ENCODE results near the gene UNC93A. TPM values are rescaled to one million over a fixed set of nuclear protein-coding genes. Genes with fewer than 3 reads are reported as not detected.

UNC93A gene
- total and polyA plus RNA-seq, 2 experiments from 2014 or later = 38.8 to 66.6 TPM

DNA sequence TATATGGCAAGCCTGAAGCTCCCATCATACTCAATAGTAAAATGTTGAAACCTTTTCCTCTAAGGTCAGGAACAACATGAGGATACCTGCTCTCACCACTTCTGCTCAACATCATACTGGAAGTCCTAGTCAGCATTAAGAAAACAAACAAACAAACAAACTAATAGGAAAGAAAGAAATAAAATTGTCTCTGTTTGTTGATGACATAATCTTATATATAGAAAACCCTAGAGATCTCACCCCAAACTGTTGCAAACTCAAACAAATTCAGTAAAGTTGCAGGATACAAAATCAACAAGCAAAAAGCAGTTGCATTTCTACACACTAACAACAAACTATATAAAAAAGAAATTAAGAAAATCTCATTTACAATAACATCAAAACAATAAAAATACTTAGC, 54.2 kb downstream of the UNC93A start:
- Histone ChIP-seq H3K9me3 (ENCODE audit: low read depth) (no peaks in the 10 kb centered on the region), H3K27me3 (no peaks in the 10 kb centered on the region), H3K79me2 (no peaks in the 10 kb centered on the region), H3K4me2 (no peak overlapping the region), H4K20me1 (ENCODE audit: insufficient read depth, poor library complexity, severe bottlenecking) (no peaks in the 10 kb centered on the region), H3K4me1 (ENCODE audit: insufficient read depth) (peaks cover 13% of the 10 kb centered on the region), H3K27ac (no peak overlapping the region), H3K9me2 (replicated peaks; ENCODE audit: insufficient read depth) (no peaks in the 10 kb centered on the region), H3K36me3 (replicated peaks; ENCODE audit: insufficient read depth, low read depth) (no peaks in the 10 kb centered on the region), H3K4me3 (no peak overlapping the region), H2AFZ (no peak overlapping the region)
- no peak for DNase-seq (ENCODE audit: low spot score)
- TF ChIP-seq, protein P1, sequence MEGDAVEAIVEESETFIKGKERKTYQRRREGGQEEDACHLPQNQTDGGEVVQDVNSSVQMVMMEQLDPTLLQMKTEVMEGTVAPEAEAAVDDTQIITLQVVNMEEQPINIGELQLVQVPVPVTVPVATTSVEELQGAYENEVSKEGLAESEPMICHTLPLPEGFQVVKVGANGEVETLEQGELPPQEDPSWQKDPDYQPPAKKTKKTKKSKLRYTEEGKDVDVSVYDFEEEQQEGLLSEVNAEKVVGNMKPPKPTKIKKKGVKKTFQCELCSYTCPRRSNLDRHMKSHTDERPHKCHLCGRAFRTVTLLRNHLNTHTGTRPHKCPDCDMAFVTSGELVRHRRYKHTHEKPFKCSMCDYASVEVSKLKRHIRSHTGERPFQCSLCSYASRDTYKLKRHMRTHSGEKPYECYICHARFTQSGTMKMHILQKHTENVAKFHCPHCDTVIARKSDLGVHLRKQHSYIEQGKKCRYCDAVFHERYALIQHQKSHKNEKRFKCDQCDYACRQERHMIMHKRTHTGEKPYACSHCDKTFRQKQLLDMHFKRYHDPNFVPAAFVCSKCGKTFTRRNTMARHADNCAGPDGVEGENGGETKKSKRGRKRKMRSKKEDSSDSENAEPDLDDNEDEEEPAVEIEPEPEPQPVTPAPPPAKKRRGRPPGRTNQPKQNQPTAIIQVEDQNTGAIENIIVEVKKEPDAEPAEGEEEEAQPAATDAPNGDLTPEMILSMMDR (IDR thresholded peaks at IDR 0.05; ENCODE audit: poor library complexity) = no peak
- TF ChIP-seq EZH2 (IDR thresholded peaks at IDR 0.05; ENCODE audit: borderline replicate concordance) (no peak), EZH2phosphoT487 (IDR thresholded peaks at IDR 0.05; ENCODE audit: low read depth, severe bottlenecking, unreplicated experiment) (no peak)

DNA sequence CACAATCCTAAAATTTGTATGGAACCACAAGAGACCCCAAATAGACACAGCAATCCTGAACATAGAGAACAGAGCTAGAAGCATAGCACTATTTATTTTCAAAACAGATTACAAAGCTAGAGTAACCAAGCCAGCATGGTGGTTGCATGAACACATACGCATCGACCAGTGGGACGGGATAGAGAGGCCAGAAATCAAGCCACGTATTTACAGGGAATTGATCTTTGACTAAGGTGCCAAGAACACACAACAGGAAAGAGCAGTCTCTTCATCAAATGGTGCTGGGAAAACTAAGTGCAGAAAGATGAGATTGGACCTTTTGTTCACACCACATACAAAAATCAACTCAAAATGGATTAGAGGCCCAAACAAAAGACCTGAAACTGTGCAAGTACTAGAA, 54.8 kb downstream of the UNC93A start:
- H3K4me1 ChIP-seq (ENCODE audit: insufficient read depth) = peaks cover 19% of the 10 kb centered on the region
- DNase-seq (ENCODE audit: low spot score) = no peak
- no peaks in the 10 kb centered on the region for H3K9me2 ChIP-seq (replicated peaks; ENCODE audit: insufficient read depth)
- H3K36me3 ChIP-seq (replicated peaks; ENCODE audit: insufficient read depth, low read depth) = no peaks in the 10 kb centered on the region
- H3K27ac ChIP-seq = no peak overlapping the region
- TF ChIP-seq EZH2 (IDR thresholded peaks at IDR 0.05; ENCODE audit: borderline replicate concordance) = no peak
- no peak for TF ChIP-seq EZH2phosphoT487 (IDR thresholded peaks at IDR 0.05; ENCODE audit: low read depth, severe bottlenecking, unreplicated experiment)
- TF ChIP-seq, protein P1 (IDR thresholded peaks at IDR 0.05; ENCODE audit: poor library complexity) = no peak
- H3K79me2 ChIP-seq = no peaks in the 10 kb centered on the region
- H4K20me1 ChIP-seq (ENCODE audit: insufficient read depth, poor library complexity, severe bottlenecking) = no peaks in the 10 kb centered on the region
- H3K4me2 ChIP-seq = no peak overlapping the region
- no peak overlapping the region for H3K4me3 ChIP-seq
- H2AFZ ChIP-seq = no peak overlapping the region
- H3K27me3 ChIP-seq = no peaks in the 10 kb centered on the region
- 88% methylated on average over 4 of the region's 4 CpGs for WGBS (ENCODE audit: low lambda C conversion rate, missing lambda C conversion rate)
- no peaks in the 10 kb centered on the region for H3K9me3 ChIP-seq (ENCODE audit: low read depth)

DNA sequence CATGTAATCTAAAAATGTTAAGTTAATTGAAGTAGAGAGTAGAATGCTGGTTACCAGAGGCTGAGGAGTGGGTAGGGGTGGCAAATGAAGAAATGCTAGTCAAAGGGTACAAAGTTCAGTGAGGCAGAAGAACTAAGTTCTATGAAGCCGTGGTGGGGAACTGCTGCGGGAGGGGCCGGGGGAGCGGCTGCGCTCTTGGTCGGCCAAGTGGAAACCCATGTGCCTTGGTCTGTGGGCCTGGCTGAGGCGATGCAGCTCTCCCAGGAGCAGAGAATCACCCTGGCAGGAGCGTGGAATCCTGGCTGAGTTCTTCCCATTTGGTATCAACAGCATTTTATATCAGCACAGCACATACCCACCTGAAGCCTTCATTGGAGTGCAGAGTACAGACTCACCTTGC, 56.1 kb downstream of the UNC93A start:
- Histone ChIP-seq H3K9me3 (ENCODE audit: low read depth) (no peaks in the 10 kb centered on the region), H3K9me2 (replicated peaks; ENCODE audit: insufficient read depth) (no peaks in the 10 kb centered on the region), H3K27ac (no peak overlapping the region), H3K36me3 (replicated peaks; ENCODE audit: insufficient read depth, low read depth) (no peaks in the 10 kb centered on the region), H3K27me3 (no peaks in the 10 kb centered on the region), H3K79me2 (no peaks in the 10 kb centered on the region), H2AFZ (no peak overlapping the region), H4K20me1 (ENCODE audit: insufficient read depth, poor library complexity, severe bottlenecking) (no peaks in the 10 kb centered on the region), H3K4me1 (ENCODE audit: insufficient read depth) (peaks cover 23% of the 10 kb centered on the region), H3K4me3 (no peak overlapping the region), H3K4me2 (no peak overlapping the region)
- over 99% methylated on average over 8 of the region's 8 CpGs for WGBS (ENCODE audit: low lambda C conversion rate, missing lambda C conversion rate)
- DNase-seq (ENCODE audit: low spot score) = no peak
- TF ChIP-seq EZH2 (IDR thresholded peaks at IDR 0.05; ENCODE audit: borderline replicate concordance) (no peak), EZH2phosphoT487 (IDR thresholded peaks at IDR 0.05; ENCODE audit: low read depth, severe bottlenecking, unreplicated experiment) (no peak)
- TF ChIP-seq, protein P1 (IDR thresholded peaks at IDR 0.05; ENCODE audit: poor library complexity) = no peak

All from hepatocyte (in vitro differentiated cells).